Measurements from ENCODE around the gene AGAP1. TPM values are rescaled to one million over a fixed set of nuclear protein-coding genes. Genes with fewer than 3 reads are reported as not detected.

Gene AGAP1
- total and polyA plus RNA-seq, 2 donors (not counting 3 experiments of a cell fraction or from before 2014, with no cell fraction given) = 10.2 to 20.9 TPM

DNA sequence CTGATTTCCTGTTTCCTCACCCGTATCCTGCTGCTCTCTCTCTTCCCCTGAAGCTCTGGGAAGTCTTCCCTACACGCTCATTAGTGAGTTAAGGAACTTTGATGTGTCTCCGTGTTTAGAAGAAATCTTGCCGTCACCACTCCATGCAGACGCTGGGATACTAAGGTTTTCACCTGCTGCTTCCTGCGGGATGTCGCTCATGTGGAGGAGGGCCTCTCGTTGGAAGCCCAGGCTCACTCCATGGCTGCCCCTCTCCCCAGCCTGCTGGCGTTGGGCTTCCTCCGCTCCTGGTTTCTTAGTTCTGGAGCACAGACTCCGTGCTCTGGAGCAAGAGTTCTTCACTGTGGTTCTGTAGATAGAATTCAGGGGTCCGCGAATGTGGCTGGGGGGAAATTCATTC, 348.0 kb downstream of the AGAP1 start:
- Histone ChIP-seq H3K79me2 (ENCODE audit: control insufficient read depth, insufficient read depth, low read length) (no peaks in the 10 kb centered on the region), H2AFZ (ENCODE audit: low read depth, low read length) (no peak overlapping the region), H3K4me1 (ENCODE audit: control insufficient read depth, extremely low read depth, insufficient read depth, low read length) (no peaks in the 10 kb centered on the region), H3K27me3 (ENCODE audit: control insufficient read depth in 2 of 2, insufficient read depth in 2 of 2, low read length in 2 of 2) (no peaks in the 10 kb centered on the region), H3K4me3 (replicated peaks in 1 of 3; ENCODE audit: insufficient read depth in 1 of 3, low read depth in 1 of 3, low read length in 3 of 3) (no peak overlapping the region), H3K36me3 (ENCODE audit: control insufficient read depth in 2 of 2, extremely low read depth in 1 of 2, insufficient read depth in 2 of 2, low read length in 2 of 2) (no peaks in the 10 kb centered on the region), H3K9me1 (replicated peaks; ENCODE audit: control insufficient read depth, extremely low read depth, insufficient read depth, low read length) (no peaks in the 10 kb centered on the region), H3K9me3 (replicated peaks; ENCODE audit: control insufficient read depth, insufficient read depth, low read length) (no peaks in the 10 kb centered on the region), H3K4me2 (ENCODE audit: insufficient read depth, low read length) (no peak overlapping the region), H4K20me1 (replicated peaks; ENCODE audit: control insufficient read depth, extremely low read depth, insufficient read depth, low read length) (no peaks in the 10 kb centered on the region), H3K27ac (ENCODE audit: insufficient read depth, low read depth, low read length) (no peak overlapping the region), H3K9ac (replicated peaks; ENCODE audit: extremely low read depth, insufficient read depth, low read length) (no peak overlapping the region)
- TF ChIP-seq GATA2 (IDR thresholded peaks at IDR 0.05; ENCODE audit: insufficient read depth, insufficient read length, low read depth, low read length) (no peak), JUN (IDR thresholded peaks at IDR 0.05; ENCODE audit: borderline replicate concordance, insufficient read depth, insufficient read length, low read depth) (no peak), FOS (IDR thresholded peaks at IDR 0.05; ENCODE audit: borderline replicate concordance, insufficient read depth, low read length) (no peak), POLR2A (IDR thresholded peaks at IDR 0.05; ENCODE audit: low read depth, low read length) (no peak), POLR2AphosphoS5 (IDR thresholded peaks at IDR 0.05; ENCODE audit: insufficient read depth, low read depth, low read length) (no peak), EZH2 (IDR thresholded peaks at IDR 0.05; ENCODE audit: borderline replicate concordance, low read depth, low read length, severe bottlenecking) (no peak), MYC (IDR thresholded peaks at IDR 0.05; ENCODE audit: low read depth, low read length) (no peak)
- TF ChIP-seq, protein P1, sequence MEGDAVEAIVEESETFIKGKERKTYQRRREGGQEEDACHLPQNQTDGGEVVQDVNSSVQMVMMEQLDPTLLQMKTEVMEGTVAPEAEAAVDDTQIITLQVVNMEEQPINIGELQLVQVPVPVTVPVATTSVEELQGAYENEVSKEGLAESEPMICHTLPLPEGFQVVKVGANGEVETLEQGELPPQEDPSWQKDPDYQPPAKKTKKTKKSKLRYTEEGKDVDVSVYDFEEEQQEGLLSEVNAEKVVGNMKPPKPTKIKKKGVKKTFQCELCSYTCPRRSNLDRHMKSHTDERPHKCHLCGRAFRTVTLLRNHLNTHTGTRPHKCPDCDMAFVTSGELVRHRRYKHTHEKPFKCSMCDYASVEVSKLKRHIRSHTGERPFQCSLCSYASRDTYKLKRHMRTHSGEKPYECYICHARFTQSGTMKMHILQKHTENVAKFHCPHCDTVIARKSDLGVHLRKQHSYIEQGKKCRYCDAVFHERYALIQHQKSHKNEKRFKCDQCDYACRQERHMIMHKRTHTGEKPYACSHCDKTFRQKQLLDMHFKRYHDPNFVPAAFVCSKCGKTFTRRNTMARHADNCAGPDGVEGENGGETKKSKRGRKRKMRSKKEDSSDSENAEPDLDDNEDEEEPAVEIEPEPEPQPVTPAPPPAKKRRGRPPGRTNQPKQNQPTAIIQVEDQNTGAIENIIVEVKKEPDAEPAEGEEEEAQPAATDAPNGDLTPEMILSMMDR (IDR thresholded peaks at IDR 0.05; ENCODE audit: extremely low read depth in 1 of 2, insufficient read depth in 1 of 2, low read depth in 1 of 2, low read length in 2 of 2) = no peak
- TF ChIP-seq, protein P2, sequence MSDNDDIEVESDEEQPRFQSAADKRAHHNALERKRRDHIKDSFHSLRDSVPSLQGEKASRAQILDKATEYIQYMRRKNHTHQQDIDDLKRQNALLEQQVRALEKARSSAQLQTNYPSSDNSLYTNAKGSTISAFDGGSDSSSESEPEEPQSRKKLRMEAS (IDR thresholded peaks at IDR 0.05; ENCODE audit: insufficient read depth, insufficient read length) = no peak
- no TSS peak for BruUV-seq (replicated peaks)
- ChIA-PET CTCF (no interaction called here), POLR2A (no interaction called here)
- dilution Hi-C loops (cut with MboI; ENCODE audit: extremely low pct_ligation_motif_present, low sequenced_read_pairs) (no loop called here), intact Hi-C loops (cut with micrococcal nuclease) (no loop called here)
- FAIRE-seq (no peak), DNase-seq (ENCODE audit: low read depth, low spot score) (no peak)

Data from endothelial cell of umbilical vein (primary cell).